ENCODE data around the gene ASTN2. TPM values are rescaled to one million over a fixed set of nuclear protein-coding genes. Genes with fewer than 3 reads are reported as not detected.

The ASTN2 gene
- total RNA-seq, 4 donors from 2014 or later, result 3.2 to 7.0 (median 5.4) TPM

DNA sequence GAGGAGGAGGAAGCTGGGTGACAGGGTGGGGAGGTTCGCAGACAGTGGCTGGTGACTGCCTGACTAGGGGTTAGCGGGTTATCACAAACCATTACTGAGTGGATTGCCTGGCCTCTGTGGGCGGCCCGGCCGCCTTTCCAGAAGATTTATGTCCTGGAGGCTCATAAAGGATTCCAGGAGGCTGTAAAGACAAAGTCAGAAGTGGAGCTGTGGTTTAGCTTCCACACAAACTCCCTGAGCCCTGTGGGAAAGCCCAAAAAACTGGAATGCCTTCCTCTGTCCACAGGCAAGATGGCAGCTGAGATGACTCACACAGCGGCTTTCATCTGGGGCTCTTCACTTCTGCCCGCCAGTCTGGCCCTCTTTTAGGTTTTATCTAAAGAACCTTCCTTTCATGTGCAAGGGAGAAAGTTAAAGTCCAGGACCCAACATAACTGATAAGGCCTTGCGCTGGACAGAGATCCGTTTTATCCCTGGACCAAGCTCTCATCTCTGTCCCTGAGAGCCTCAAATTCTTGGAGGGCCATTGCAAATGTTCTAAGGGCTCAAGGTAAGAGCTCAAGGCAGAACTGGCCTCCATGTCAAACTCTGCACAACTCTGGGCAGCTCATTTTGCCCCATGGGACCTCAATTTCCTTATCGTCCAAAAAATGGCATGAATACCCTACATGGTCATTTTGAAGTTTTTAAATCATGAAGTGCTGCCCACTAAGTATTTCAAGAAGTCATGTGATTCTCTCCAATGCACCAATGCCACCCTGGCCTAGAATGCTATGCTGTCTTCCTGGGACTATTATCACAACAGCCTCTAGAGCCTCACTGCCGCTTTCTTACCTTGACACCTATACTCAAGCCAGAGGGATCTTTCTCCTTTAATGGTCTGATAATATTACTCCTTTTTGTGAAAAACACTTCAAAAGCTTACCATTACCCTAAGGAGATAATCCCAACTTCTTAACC is 977.2 kb downstream of the ASTN2 start:
- TF ChIP-seq, protein P1, sequence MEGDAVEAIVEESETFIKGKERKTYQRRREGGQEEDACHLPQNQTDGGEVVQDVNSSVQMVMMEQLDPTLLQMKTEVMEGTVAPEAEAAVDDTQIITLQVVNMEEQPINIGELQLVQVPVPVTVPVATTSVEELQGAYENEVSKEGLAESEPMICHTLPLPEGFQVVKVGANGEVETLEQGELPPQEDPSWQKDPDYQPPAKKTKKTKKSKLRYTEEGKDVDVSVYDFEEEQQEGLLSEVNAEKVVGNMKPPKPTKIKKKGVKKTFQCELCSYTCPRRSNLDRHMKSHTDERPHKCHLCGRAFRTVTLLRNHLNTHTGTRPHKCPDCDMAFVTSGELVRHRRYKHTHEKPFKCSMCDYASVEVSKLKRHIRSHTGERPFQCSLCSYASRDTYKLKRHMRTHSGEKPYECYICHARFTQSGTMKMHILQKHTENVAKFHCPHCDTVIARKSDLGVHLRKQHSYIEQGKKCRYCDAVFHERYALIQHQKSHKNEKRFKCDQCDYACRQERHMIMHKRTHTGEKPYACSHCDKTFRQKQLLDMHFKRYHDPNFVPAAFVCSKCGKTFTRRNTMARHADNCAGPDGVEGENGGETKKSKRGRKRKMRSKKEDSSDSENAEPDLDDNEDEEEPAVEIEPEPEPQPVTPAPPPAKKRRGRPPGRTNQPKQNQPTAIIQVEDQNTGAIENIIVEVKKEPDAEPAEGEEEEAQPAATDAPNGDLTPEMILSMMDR (IDR thresholded peaks at IDR 0.05; ENCODE audit: low read depth), result no peak

DNA sequence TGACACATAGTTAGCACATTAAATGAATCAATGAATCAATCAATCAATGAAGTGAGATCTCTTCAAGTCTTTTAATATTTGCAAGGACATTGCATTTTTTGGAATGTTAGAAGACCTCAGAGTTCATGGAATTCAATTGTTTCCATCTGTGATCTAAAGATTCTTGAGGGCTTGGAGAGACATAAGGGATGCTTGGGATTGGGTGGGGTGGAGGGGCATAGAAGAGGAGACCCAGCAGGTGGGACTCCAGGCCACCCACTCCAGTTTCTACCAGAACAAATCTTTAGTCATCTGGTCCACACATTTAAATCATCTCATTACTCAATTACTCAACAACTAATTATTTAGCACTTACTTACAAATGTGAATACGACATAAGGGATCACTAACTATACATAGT is 978.7 kb downstream of the ASTN2 start:
- TF ChIP-seq, protein P1 (IDR thresholded peaks at IDR 0.05; ENCODE audit: low read depth), result no peak

DNA sequence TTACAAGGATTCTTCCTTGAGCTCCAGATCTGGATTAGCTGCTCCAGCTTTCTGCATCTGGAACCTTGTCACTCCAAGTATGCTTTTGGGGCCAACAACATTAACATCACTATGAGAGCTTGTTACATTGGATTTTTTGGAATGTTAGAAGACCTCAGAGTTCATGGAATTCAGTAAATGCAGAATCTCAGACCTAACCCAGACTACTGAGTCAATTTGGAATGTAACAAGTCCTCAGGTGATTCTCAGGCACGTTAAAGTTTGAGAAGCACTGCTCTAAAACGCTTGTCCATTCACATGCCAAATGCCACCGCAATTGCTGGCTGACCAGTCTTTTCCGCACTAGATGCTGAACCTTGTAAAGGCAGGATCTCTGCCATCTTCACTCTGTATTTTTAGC is 979.2 kb downstream of the ASTN2 start:
- TF ChIP-seq, protein P1 (IDR thresholded peaks at IDR 0.05; ENCODE audit: low read depth), result no peak

DNA sequence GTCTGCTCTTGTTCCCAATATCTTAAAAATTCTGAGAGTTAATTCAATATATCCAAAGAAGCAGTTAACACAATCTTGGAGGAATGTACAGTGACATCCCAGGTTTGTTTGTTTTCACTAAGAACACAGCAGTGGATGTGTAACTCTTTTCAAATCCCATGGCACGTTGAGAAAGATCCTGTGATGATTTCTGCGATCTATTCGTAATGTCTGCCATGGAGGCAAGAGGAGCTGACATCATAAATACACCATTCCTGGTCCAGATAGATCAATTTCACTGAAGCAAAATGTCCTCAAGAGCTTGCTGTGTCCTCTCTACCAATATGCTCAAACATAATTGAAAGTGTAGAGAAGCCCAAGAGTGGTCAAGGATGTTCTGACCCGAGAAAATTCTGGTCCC is 980.5 kb downstream of the ASTN2 start:
- TF ChIP-seq, protein P1 (IDR thresholded peaks at IDR 0.05; ENCODE audit: low read depth), result no peak

DNA sequence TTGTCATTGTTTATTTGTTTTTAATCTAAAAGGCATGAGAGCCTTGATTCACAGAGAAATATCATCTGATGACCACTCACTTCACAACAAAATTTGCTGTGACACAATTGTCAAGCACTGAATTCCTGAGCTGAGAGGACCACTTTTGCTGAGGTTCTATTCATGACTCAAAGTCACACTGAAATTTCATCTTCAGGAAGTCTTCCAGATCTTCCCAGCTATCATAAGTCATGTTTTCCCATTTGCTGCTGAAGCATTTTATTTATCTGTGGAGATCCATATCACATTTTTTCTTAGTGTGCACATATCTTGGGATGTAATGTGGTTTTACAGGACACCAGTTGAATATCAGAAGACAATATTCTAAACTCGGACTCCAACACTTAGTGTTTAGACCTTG is 982.8 kb downstream of the ASTN2 start:
- TF ChIP-seq, protein P1 (IDR thresholded peaks at IDR 0.05; ENCODE audit: low read depth), result no peak

DNA sequence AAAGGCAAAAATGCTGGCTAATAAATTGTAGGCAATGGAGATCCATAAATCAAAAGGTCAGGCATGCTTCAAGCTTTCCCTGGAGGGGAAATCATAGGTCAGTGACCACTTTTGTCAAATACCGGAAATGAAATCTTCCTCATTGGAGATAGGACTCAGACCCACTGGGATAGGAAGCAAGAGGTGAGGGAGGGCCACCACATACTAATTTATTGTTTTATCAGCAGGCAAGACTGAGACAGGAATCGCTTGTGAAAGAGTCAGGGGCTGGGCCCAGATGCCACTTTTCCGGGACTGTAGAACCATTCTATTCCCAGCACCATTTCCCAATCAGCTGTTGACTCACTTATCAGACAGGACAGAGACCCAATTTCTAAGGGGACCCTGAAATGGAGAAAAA is 984.0 kb downstream of the ASTN2 start:
- TF ChIP-seq, protein P1 (IDR thresholded peaks at IDR 0.05; ENCODE audit: low read depth), result no peak

DNA sequence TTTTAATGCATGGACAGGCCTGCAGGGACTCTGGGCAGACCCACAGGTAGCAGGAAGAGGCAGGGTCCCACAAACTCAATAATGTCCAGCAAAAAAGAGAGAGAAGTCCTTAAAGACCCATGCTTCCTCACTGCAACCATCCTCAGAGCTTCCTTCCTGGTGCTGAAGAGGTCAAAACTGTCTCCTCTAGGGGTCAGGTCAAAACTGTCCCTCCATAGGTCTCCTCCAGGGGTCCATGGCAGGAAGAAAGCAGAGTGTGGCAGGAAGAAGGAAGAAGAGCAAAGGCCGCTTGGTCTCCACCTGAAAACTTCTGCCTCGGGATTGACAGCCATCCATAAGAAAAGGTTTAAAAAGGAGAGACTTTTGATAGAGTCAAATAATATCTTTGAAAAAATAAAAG is 989.6 kb downstream of the ASTN2 start:
- TF ChIP-seq, protein P1 (IDR thresholded peaks at IDR 0.05; ENCODE audit: low read depth), result no peak
